ENCODE measurements around the gene TLR1.

DNA sequence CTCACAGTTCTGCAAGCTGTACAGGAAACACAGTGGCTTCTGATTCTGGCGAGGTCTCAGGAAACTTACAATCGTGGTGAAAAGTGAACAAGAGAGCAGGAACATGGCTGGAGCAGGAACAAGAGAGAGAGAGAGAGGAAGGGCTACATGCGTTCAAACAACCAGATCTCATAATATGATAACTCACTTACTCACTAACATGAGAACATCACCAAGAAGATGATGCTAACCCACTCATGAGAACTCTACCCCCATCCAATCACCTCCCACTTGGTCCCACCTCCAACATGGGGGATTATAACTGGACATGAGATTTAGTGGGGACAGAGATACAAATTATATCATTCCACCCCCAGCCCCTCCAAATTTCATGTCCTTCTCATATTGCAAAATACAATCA lies 9.8 kb upstream of the TLR1 start:
- TF ChIP-seq, protein P1, sequence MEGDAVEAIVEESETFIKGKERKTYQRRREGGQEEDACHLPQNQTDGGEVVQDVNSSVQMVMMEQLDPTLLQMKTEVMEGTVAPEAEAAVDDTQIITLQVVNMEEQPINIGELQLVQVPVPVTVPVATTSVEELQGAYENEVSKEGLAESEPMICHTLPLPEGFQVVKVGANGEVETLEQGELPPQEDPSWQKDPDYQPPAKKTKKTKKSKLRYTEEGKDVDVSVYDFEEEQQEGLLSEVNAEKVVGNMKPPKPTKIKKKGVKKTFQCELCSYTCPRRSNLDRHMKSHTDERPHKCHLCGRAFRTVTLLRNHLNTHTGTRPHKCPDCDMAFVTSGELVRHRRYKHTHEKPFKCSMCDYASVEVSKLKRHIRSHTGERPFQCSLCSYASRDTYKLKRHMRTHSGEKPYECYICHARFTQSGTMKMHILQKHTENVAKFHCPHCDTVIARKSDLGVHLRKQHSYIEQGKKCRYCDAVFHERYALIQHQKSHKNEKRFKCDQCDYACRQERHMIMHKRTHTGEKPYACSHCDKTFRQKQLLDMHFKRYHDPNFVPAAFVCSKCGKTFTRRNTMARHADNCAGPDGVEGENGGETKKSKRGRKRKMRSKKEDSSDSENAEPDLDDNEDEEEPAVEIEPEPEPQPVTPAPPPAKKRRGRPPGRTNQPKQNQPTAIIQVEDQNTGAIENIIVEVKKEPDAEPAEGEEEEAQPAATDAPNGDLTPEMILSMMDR (IDR thresholded peaks at IDR 0.05): no peak
- no peak for TF ChIP-seq POLR2A (IDR thresholded peaks at IDR 0.05)
